IPS-NIHi7 (cell line): Measurements from ENCODE around the gene FHIT.
"Not testable (repeated sequence)": the region's sequence is repeated elsewhere in the genome, so short reads cannot be mapped to it uniquely, and the experiment has no call there.

Experiments
- DNase-seq: peaks from one replicate; pipeline ENCODE4 v3.0.0; 2012; ENCODE audit warnings: mixed read lengths; ENCODE audit errors: extremely low spot score

The FHIT gene

DNA sequence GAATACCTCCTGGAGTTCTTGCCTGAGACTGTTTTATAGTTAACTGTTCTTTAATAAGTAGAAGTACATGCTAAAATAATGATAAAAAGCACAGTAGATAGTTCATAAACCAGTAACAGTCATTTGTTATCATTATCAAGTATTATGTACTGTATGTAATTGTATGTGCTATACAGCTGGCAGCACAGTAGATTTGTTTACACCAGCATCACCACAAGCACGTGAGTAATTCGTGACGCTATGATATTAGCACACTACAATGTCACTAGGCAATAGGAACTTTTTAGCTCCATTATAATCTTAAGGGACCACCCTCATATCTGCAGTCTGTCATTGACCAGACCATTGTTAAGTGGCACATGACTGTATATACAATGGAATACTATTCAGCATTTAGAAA, 534.7 kb downstream of the FHIT start:
- DNase-seq = no peak

DNA sequence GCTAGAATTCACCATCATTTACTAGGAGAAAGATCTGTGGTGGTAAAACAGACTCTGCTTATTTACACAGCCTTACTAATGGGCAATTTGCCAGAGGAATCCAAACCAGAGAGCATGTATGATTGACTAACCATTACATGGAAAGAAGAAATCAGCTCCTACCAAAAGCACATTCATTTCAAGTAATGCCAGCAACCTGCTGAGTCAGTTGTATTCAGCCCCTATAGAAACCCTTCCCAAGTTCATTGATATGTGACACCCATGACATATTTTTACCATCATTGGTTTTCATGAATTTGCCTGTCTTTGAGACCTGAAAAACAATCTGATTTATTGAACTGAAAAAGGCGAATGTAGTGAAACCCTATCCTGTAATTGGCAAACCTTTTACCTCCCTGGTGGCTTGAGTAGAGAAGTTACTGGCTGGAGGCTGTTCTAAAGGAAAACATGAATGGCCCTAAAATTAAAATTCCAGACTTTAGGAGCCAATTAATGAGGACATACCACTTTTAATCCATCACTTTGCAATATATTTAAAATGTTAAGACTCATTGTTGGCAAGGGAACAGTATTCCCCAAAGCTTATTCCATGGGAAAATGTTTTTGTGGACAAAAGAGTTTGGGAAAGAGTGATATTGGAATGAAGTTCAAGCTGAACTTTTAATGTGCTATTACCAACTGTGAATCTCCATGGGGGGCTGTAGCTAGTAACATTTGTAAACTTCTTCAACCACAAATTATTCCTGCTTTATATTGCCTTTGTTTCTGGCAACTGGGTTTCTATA, 542.9 kb downstream of the FHIT start:
- no peak for DNase-seq

DNA sequence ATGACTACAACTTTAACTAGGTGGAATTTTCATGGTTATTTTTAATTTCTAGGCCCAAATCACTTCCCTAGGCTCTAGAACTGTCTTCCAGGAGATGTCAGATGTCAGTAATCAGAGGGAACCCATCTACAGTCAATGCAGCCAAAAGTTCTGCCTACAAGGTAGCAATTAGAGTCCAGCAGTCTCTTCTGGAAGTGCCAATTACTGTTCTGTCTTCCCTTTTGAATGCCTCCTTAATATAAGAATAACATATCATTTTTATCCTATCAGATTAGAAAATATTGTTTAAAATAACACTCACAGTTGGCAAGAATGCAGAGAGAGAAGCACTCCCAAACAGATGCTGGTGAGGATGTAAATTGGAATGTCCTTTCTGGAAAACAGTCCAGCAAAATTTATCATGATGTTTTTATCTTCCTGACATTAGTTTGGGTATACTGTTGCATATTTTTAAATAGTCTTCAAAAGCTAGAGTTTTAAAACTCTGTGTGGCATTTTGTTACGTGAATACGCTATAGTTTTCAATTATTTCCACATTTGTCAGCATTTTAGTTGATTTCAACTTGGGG, 543.7 kb downstream of the FHIT start:
- no peak for DNase-seq

DNA sequence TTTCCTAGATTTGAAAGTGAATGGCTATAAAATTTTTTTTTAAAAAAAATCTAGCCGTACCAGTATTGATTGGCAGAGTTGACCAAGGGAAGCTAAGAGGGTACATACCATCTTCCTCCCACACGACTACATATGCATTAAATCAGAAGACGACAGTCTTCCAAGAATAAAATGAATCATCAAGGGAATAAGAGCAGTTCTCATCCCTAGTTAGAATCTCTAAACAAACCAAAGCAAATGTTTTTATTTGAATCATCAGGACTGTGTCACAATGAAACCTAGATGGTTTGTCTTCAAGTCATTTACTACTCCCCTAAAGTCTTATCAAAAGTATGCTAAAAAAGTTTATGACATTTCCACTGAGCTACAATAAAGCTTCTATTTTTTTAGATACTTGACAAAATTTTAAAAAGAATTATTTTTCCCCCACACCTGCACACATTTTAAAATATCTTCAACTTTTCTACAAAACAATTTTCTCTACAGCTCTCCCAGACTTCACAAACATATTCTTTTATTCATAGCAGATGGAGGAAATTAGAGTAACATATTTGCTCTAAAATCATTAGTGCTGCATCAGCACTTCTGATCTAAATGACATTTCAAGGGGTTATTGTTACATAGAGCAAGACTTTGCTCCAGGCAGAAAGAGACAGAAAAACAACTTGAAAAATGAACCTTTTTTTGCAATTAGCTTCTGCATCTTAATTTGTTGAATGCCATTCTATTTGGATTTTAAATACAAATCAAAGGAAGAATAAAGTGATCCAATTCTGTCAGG, 547.1 kb downstream of the FHIT start:
- no peak for DNase-seq

DNA sequence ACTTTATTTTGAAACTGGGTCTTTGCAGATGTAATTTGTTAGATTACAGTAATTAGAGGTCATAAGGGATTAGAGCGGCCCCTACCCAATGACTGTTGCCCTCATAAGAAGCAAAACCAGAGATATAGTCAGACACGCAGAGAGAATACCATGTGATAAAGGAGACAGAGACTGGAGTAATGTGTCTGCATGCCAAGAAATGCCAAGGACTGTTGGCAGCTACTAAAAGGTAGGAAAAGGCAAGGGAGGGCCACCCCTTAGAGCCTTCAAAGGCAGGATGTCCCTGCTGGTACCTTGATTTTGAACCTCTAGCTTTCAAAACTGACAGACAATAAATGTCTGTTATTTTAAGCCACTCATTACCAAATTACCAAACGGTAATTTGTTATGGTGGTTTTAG, 548.2 kb downstream of the FHIT start:
- DNase-seq = no peak

DNA sequence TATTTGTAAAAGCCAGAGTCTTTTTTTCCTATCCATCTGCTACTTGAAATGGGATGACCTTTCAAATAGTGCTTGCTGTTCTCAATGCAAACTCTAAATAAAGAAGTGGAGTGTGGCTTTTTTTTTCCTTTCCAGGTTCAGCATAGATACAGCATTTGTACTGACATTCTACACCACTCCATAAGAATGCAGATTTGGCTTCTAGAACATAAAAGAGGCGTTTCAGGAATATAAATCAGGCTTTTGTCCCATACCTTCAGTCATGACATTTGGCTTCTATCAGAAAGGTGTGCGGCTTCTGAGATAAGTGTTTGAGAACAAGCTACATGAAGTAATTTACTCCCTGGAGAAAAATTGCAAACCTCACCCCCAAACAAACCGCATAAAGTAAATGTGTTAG, 553.1 kb downstream of the FHIT start:
- DNase-seq = no peak

DNA sequence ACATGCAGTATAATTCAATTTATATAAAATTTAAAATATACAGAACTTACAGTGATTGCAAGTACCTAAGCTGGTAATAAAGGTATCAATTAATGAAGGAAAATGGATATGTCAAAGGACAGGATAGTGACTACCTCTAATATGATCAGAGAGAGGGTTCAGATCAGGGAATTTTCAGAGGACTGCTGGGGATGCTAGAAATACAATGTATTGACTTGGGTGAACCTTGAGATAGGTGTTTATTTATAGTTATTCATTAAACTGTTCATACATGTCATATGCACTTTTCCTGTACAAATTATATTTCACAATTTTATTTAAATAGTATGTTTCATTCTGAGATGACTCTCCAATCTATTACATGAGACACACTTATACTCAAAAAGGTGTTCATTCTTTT, 554.1 kb downstream of the FHIT start:
- no peak for DNase-seq

DNA sequence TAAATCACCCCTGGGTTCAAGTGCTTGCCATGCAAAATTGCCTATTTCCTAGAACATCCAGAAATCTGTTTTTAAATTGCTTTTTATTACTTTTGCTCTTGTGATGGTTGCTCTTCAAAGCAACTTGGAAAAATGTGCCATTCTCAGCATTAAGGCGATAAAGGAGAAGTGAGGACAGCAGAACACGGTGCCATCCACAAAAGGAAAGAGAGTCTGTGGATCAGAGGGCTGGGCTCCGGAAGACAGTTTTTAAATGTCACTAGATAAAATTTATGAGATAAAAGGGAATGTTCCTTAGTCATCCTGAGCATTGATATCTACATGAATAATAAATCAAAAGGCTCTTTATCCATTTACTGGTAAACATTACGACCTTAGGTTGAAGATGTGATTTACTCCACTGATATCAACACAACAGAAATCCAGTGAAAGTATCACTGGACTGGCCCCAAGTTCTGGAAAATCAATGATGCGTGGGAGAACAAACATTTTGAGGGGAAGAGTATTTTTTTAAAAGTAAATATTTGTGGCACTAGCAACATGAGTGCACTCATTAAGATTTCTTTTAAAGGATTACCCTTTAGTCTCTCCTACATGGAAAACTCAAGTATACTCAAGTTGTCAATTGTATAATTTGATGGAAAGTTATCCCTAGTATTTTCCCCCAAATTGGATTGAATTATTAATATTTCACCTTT, 554.7 kb downstream of the FHIT start:
- no peak for DNase-seq

DNA sequence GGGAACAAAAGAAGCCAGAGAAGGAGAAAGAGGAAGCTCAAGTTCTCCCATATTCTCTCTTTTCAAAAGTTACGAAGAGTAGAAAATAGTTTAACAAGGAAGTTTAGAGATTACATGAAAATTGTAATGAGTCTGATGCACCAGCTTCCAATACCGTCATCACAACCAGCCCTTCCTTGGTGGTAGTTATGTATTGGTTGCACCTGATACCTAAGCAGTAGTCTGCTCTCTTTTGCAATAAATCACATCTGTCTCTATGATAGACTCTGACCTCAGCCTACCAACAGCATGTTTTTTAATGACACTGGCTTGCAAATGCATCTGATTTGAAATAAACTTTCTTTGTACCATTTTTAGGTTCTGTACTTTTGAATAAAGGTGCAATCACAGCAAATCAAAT, 575.8 kb downstream of the FHIT start:
- no peak for DNase-seq

DNA sequence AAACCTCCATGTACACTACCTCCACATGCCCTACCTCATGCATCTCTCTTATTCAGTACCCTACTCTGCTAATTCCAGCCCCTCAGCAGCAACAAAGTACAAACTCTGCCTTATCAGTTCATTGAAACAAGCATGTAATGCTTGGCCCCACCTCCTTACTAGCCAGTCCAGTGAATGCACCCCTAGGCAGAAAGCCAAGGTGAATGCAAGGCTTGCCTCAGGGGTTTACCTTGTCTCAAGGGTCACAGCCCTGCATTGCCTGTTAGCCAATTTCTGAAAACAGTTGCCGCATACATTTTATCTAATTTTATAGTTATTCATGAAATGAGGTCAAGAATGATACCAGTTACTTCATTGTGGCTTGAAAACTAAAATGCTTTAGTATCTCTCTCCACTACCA, 576.4 kb downstream of the FHIT start:
- no peak for DNase-seq

DNA sequence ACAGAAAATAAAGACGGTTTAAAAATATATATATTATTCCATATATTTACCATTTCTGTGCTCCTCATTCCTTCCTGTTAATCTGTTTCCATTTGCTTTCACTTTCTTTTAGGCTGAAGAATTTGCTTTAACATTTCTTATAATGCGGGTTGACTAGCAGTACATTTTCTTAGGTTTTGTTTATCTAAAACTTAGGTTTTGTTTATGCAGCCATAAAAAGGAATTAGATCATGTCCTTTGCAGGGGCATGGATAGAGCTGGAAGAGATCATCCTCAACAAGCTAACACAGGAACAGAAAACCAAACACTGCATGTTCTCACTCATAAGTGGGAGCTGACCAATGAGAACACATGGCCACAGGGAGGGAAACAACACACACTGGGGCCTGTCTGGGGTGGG, 578.1 kb downstream of the FHIT start:
- no peak for DNase-seq

DNA sequence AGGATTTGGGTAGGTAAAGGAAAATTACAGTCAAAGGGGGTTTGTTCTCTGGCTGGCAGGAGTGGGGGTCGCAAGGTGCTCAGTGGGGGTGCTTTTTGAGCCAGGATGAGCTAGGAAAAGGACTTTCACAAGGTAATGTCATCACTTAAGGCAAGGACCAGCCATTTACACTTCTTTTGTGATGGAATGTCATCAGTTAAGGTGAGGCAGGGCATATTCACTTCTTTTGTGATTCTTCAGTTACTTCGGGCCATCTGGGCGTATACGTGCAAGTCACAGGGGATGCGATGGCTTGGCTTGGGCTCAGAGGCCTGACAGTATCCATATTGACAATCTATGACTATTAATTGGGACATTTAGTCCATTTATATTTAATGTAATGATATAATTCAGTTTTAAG, 578.9 kb downstream of the FHIT start:
- DNase-seq = not testable (repeated sequence)

DNA sequence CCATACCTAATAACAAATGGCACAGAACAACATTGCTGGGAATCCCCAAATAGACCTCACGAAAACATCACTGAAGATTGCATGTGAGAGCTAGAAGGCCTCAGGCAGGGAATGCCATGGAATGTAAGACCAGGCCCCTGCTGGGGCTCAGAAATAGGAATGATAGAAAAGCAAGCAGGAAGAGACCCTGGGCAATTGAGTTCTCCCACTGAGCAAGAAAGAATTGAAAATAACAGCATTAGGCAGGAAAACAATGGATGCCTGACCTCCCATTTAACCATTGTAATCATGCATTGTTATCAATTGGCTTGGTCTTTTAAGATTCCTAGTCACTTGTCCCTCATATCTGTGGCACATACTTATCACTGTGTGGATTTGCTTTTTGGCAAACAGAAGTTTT, 581.6 kb downstream of the FHIT start:
- peak; percentile 68 for DNase-seq

DNA sequence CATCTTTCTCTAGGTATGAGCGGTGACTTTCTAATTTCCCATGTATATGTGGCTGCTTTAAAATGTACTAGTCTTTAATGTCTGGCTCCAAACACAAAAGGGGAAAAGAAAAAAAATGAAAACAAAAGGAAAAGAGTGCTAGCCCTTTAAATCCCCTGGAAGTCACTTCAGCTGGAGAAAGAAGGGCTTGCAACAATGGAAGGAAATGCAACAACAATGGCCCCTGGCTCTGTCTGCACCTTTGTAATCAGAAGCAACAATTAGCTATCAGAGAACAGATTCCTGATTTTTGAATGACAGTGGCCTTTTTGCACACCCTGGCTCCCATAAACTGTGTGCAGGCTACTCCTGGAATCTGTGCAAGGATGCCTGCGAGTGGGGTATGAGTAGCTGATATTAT, 591.2 kb downstream of the FHIT start:
- DNase-seq = no peak

DNA sequence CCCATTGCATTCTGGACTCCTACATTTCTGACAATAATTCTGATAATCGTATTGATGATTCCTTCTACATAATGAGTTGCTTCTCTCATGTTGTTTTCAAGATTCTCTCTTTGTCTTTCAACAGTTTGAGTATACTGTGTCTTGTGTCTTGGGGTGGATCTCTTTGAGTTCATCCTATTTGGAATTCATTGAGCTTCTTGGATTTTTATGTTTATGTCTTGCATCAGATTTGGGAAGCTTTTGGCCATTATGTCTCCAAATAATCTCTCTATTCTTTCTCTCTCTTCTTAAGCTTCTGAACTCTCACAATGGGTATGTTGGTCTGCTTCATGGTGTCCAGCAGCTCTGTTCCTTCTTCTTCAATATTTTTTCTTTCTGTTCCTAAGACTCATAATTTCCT, 592.2 kb downstream of the FHIT start:
- no peak for DNase-seq

DNA sequence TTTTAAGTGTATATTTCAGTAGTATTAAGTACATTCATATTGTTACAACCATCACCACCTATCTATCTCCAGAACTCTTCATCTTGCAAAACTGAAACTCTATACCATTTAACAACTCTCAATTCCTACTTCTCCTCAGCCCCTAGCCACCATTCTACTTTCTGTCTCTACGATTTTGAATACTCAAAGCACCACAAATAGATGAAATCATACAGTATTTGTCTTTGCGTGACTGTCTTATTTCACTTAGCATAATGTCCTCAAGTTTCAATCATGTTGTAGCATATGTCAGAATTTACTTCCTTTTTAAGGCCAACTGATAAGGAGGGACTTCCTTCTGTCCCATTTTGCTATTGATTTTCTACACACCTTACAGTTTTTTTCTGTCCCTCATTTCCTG, 593.3 kb downstream of the FHIT start:
- DNase-seq = no peak

DNA sequence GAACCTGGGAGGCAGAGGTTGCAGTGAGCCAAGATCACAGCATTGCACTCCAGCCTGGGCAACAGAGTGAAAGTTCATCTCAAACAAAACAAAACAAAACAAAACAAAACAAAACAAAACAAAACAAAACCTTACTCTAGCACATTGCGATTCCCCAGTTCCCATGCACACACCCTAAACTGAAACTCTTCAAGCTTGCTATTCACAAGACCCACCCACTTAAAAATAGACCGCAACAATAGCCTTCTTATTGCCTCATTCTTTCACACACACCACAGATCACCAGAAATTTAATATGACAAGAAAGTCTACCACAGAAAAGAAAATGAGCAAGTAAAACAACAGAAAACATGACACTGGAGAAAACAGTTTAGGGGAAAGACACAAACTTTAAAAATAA, 598.4 kb downstream of the FHIT start:
- DNase-seq = no peak

DNA sequence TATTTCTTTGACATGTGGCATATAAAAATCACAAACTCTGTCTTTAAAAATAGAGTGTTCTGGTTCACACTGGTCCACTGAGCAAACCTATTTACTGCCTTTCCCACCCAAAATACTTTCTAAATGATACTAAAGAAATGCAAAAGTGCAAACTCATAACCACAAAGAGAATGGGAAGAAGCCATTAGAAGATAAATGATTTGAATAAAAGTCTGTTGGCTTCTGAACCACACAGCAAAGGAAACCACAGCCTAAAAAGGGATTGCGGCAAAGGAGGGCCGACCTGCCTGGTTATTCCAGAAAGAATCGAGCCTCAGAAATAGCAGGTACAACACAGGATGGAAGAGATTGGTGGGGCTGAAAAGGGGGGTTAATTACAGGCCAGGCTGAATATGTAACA, 599.5 kb downstream of the FHIT start:
- no peak for DNase-seq

DNA sequence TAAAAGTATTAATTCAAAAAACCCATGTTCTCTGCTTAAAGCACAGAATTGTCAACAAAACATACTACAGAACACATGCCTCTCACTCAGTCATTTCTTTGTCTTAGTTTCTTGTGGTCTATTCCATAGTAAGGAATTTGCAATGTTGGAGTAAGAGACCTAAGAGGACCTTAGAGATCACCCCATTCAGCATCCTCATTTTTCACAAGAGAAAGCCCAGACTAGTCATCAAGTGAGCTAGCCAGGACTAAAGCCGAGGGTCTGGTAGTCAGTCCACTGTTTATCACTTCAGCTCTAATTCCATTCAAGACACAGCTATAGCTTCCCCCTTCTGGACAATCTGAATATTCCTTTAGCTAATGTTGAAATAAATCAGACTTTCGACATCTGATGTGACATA, 601.1 kb downstream of the FHIT start:
- no peak for DNase-seq

DNA sequence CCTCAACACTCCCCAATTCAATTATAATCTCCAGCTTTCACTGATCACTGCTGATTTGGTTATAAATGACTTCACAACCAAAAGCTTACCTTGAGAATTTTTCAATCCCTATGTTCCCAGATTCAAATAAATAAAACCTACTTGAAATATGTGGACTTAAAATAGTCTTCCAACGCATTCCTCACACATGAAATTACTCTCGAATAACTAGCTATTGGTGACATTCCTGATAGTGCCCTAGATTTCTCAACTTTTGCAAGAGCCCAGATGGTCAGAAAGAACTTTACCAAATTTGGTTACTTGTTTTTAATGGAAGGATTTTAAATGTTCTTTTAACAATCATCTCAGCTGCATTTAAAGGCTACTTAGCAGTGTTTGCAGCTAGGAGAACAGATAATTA, 605.5 kb downstream of the FHIT start:
- DNase-seq = no peak

DNA sequence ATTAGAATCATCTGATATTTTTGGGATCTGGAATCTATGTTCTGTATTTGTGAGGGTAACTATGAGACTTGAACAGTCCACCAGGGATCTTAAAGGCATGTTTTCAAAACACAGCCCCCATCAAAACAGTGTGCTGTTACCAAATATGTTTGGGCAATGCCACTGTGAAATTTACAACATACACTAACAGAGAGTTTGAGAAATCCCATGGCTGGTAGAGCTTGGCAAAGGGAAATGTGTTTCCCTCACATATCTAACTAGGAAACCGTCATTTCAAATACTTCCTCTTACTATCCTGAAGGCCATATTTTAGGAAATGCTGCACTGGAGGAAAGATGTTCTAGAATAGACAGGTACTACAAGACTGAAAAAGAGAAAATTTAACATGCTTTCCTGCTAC, 607.4 kb downstream of the FHIT start:
- no peak for DNase-seq

DNA sequence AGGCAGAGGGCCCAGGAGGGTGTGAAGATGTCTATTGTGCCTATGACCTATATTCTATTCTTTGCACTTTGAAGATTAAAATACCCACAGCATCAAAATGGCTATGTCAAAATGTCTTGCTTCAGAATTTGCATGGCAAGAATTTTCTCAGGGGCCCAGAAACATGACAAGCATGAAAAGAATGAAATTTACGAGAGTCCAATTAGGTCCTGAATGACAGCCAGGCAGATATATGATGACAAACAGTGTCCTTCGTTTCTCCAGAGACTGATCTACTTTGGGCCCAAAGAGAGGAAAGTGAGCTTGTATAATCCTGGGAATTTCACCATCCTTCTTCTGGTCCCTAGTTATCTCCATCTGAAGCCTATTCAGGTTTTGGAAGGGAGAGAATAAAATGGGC, 609.9 kb downstream of the FHIT start:
- no peak for DNase-seq

DNA sequence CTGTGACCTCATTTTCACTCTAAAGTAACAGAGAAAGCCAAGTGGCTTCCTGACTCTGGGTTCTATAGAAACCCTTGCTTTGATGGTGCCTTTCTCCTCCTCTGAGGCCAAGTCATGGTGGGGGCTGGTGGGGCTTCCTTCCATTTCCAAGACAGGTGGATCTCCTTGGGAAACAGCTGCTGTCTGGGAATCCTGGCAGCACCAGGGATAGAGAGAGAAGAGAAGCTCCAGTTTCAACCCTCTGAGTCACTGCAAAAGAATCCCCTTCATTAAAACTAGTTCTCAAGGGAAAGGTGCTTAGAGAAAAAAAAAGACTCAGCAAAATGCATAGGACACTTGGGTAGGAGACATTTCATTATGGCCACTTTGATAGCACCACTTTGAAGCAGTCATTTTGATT, 614.4 kb downstream of the FHIT start:
- DNase-seq = peak; percentile 55
